Measurements from ENCODE around the gene PAQR8. TPM values are rescaled to one million over a fixed set of nuclear protein-coding genes. Genes with fewer than 3 reads are reported as not detected.

PAQR8 gene
- total RNA-seq = 4.1 and 5.6 TPM in 2 replicates

DNA sequence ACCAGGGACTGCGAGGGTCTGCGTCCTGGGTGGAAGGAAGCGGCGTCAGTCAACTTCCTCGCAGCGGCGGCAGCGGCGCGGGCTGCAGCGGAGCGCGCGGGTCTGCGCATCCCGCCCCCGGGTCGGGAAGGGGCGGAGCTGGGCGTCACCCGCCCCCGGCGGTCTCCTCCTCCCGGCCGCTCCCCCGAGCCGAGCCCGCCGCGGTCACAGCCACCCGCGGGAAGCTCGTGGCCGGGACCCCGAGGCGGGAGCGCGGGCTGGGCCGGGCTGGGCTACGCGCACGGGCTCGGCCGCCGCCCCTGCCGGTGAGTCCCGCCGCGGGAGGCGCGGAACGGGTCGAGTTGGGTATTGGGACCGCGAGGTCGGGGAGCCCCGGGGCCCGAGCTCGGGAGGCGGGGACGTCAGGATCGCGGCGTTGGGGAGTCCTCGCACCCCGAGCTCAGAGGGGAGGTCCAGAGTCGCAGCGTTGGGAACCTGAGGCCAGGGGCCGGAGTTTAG lies at the start of gene PAQR8:
Gene PAQR8, plus strand, starts transcription at position 207 of the 498 bp plus-strand sequence. CDS start 41,063 bp downstream, outside the sequence.

GRCh38 chr6:52419809-52420667 lies 58.1 kb downstream of the PAQR8 start, which contains the start of gene EFHC1:
Gene EFHC1 (plus strand): TSS chr6:52420342. CDS start chr6:52420411, 69 bp downstream.

Other genes with a start within 250 kb of the PAQR8 start
- gene IL17A, start 175.8 kb upstream of the PAQR8 start, total RNA-seq = not detected in 2 replicates
- gene IL17F, start 117.7 kb upstream of the PAQR8 start, total RNA-seq = not detected in 2 replicates
- gene MCM3, start 77.4 kb upstream of the PAQR8 start, total RNA-seq = 83.5 and 86.6 TPM in 2 replicates
- gene EFHC1, start 58.2 kb downstream of the PAQR8 start, total RNA-seq = 2.6 and 13.9 TPM in 2 replicates
- 13.7 and 19.9 TPM in 2 replicates for gene TRAM2, start 214.9 kb downstream of the PAQR8 start, total RNA-seq